Activated CD4-positive, alpha-beta T cell treated with anti-CD3 and anti-CD28 coated beads for 1 hour (primary cell): ENCODE results near the gene TMEM144.

Experiments used
- DNase-seq: peaks from one replicate; pipeline ENCODE4 v3.0.0-alpha.2; 2020

The TMEM144 gene

DNA sequence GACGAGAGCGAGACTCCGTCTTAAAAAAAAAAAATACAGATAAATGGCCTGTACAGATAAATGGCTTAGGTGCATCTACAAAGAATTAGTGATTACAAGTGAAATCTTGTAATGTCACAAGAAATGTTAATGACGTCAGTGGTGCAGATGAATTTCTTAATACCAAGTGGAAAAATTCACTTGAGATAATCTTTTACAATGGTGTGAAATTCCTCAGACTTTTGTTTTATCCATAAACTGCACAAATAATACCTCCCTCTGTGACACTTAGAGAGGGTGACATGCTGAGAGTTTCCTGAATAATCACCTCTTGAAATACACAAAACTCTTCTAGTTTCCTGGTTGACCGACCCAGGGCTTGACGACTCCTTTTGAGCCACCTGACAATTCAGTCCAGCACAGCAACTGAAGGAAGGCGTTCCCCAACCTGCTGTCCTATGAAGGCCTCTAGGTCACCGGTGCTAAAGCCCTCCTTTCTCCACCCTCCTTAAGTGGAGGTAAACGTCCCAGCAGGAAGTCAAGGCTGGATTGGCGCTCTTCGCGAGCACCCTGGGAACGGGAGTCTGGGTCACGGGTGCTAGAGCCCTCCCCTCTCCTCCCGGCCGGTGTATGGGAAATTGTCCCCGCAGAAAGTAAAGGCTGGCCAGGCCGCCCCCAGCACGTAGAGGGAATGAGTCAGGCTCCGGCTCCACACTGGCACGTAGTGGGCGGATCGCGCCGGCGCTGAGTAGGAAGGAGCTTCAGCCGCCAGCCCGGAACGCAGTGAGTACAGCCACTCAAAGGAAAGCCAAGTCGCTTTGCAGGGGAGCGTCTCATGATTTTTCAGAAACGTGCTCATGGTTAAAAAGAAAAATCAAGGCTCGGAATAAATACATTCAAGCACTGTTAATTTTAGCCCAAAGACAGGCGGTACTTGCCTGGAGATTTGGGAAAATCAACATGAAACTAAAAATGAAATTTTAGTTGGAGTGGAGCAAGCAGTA, at the start of gene TMEM144:
Gene TMEM144, plus strand, starts transcription at position 662 of the 983 bp plus-strand sequence. CDS start 2,182 bp downstream, outside the sequence.
- DNase-seq = no peak

DNA sequence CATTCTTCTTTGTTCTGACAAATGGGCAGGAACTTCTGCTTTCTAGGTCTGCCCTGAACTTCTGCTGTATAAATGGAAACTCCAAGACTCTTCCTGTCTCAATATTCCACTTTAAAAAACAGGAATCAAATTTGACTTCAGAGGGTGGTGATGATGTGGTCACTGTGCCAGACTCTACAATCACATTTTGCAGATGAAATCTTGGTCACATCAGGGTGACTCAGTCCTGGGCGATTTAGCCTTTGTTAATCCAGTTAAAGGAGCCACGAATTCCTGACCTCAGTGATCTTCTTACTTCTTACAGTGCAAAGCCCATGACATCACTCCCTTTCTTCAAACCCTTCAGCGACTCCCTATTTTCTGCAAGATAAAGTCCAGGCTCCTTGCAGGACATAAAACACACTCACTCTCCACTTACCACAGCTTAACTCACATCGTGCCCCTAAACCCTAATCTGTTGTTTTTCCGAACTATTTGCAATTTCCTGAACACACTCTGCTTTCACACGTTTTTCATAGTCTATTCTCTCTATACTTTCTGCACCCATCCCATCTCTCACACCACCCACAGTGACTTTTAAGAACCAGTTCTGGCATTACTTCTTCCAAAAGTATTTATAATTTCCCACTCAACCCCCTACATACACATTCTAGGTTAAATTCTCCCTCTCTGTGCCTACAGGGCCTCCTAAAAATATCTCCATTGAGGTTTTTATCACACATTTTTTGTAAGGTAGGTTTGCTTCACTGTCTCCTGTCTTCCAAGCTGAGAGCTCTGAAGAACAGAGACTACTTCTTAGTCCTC, 48.5 kb upstream of the TMEM144 start:
- DNase-seq = no peak

DNA sequence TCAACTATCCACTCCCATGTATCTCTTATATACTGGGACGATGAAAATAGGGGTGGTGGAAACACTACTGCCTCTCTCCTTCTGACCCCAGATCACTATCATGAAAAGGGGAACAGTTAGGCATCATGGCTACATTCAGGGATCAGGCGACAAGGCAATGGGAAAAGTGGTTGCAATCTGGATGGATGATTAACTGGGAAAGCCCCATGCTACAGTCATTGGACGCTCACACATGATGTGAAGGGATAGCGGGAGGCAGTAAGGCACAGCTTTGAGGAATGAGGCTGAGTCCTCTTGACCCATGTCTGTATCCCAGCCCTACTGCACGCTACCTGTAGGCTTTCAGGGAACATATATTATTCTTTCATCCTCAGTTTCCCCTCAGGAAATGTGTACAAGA, 47.7 kb upstream of the TMEM144 start:
- no peak for DNase-seq

DNA sequence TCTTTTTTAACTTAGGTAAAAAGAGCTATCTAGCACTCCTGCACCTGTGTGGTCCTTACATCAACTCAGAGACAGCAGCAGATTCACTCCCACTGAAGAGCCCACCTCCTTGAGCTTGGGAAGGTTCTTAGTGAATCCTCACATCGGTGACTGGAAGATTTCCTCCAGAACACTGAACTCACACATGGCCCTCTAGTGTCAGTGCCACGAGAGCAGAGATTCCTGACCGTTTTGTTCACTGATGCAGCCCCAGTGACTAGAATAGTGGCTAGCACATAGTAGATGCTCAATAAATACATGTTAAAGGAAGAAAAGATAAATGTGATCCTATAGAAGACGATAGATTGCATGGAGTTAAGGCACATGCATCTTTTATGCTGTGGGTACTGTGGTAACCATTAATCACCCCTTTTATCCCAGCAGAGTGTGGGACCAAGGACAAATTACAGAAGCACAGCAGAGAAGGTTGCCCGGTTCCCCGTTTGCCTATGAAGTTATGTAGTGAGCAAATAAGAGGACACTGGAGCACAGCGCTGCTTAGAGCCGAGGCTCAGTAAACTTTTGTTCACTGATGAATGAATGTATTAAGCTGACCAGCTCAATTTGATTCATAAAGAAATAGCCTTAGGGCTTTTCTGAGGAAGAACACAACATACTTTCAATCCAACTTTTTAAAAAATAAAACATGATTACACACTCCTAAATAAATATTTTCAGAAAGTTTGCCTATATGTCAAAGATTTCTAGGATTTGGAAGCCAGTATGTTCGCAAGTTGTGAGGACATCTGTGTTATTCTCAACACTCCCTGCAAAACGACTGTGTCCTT, 46.1 kb upstream of the TMEM144 start:
- DNase-seq = no peak

DNA sequence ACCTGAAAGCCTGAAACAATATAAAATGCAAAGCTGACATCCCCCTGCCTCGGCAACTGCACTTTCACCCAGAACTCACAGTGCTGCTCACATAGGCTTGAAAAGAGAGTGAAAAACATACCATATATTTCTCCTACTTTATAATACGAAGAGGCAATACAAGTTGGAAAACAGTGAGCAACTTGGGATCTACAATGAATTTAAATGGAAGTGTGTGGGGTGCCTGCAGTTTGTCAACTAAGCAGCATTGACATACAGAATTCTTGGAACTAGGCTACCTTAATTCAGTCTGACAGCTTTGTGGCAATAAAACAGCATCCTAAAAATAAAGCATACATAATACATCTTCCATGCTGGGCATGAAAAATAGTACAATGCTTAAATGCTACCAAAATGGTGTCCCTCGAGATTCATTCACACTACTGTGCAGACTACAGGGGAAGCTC, 45.5 kb upstream of the TMEM144 start:
- DNase-seq = no peak

DNA sequence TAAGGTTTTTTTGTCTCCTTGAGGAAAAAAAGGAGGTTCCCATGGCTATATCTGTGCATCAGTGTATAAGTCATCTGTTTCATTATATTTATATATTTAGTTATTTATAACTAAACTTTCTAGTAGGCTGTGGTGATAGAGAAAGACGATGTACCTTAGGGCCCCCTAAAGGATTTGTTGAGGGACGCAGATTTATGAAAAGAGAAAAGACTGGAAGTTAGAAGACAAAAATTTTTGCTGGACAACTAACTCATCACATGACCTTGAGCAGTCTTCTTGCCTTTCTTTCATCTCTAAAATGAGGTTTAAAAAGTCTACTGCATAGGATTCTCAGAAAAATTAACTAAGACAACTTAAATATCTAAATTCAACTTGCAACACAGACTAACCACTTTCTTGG, 43.6 kb upstream of the TMEM144 start:
- DNase-seq = no peak

DNA sequence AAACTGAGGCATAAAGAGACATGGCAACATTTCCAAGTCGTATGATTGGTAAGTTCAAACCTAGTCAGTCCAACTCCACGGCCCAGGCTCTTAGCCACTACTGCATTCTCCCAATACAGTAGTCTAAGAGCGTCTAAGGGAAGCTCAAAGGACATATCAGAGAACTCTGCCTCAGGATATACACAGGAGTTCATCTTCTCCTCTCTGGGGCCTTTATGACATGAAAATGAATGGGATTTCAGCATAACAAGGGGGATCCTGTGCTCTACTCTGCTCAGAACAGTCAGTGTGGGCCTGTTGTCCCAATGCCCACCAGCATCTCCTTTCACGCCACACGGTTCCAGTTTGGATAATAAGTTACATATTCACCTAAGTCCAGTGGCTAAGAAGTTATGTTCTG, 41.7 kb upstream of the TMEM144 start:
- no peak for DNase-seq

DNA sequence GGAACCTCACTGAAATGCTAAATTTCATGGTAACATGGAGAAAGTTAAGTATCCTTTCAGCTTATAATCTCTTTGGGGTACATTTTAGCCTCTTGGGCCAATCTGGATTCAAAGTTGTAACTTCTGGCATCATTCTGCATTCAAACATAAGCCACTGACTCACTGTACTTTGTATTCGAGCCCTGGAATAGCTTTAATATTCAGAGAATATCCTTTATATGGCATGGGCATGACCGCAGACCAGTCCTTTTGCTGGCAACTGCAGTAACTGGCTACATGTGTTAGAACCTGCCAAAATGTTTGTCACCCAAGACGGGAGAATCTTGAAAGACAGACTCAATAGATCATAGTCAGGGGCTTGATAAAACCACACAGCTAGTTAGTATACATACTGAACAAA, 40.8 kb upstream of the TMEM144 start:
- DNase-seq = no peak

DNA sequence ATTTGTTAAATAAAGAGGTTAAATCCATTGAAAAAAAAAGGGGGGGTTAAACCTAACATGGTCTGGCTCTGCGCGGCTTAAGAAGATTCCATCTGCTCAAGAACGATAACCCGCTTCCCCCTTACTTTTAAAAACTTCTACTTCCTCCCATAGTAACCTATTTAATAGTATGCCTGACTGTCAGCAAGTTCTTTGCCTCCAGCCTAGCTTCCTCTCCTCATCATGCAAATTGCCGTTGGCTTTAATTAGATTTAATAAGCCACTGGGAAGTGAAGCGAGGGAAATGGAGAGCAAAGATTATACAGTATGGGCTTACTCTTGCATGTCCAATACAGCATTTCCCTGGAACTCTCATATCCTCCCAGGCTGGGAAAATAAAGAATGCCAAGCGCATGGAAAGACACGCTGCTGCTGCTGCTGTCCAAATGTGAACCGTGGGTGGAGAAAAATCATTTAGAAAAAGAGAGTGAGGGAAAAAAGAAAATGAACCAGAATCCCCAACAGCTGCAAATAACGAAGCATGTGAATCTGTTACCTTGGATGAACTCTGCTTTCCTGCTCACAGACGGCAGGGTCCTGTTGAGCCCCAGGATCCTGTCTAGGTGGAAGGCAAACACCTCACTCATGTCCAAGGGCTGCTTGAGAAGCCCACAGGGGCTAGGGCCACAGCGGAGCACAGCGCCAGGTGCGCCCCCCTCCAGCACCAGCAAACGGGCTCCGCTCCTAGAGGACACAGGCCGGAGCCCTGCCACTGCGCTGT, 40.2 kb upstream of the TMEM144 start:
- DNase-seq = no peak

DNA sequence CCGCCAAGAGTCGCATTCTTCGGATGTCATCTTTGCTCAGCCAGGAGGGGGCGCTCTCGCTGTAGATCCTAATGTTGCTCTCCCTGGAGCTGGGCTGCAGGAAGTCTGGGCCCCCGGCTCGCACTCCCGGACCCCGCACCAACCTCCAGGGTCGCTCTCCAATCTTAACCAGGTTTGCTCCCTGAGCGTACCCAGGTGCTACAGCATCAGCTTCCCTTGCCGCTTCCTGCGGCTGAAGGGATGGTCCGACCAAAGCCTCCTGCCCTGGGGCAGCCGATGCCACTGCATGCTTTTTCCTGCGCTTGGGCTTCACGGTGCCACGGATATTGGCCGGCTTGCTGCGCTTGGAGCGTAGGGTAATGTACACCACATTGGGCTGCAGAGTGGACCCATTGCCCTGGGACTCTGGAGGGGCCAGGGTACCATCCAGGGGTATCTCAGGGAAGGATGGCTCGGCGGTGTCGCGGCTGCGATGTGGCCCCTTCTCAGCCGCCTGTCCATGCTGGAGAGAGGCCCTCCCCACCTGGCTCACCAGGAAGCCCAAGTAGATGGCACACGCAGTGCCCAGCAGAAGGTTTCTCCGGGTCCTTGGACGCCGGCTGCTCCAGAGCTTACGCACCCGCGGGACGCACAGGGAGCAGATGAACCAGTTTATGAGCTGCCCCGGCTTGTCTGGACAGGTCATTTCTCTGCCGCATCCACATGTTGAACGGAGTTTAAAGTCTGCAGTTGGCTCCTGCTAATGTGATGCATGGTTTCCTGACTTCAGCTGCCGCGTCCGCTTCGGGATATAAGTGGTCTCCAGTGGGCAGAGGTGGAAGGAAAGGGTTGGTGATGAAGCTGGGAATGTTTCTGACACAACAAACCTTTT, 39.4 kb upstream of the TMEM144 start:
- no peak for DNase-seq

DNA sequence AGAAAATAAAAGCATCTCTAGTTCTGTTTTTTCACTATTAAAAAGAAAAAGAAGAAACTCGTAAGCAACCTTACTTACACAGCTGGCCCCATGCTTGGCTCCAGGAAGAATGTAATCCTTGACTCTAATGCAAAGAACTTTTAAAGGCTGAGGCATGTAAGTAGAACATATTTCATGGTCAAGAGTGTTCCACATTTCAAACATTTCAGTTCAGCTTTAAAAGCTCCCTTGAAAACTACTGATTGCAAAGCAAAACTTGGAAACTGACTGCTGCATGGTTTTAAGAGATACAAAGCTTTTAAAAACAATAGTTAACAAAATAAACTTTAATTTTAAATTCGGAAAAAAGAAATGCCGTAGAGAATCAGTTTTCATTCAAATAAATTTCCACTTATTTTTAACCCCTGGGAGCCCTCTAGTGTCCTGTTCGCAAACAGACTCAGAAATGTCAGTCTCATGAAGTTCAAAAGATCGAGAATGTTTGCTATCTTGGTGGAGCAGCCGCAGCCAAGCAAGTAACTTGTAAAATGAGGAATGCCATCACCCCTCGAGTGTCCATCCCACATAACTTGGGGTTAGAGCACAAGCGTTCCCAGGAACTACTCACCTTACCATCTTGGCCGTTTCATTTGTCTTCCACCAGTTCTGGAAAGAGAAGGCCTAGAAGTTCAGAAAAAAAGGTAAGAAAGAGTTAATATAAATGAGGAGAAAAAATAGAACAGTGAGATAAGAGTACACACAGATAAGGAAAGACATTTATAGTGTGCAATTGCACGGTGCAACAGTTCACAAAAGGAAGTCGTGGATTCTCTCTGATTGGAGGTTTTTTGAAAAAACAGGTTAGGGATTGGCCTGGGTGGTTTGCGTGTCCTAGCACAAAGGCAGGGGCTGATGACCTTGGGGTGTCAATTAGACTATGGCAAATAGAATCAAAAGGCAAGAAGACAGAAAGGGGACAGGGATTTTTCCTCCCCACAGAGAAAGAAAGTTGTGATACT, 37.7 kb upstream of the TMEM144 start, which contains the start of gene GASK1B:
Gene GASK1B, minus strand, starts transcription at position 765 of the 998 bp plus-strand sequence. CDS start 1,650 bp downstream, outside the sequence.
- no peak for DNase-seq

DNA sequence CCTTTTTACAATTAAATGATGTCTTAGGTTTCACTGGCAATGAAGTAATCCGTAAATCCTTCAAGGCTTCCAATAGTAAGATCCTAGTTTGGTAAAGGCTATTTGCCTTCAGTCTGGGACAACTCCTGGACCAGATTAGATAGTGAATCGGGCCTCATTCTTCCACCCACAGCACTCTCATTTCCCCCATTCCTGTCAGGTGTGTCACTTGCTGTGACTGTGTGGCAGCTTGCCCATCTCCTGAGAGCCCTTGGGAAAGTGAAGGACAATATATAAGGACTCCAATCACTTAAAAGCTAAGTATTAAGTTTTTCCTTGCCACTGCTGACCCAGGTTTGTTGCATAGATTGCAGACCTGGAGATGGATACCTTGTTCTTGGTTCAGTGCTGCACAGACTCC, 34.2 kb upstream of the TMEM144 start:
- DNase-seq = no peak

DNA sequence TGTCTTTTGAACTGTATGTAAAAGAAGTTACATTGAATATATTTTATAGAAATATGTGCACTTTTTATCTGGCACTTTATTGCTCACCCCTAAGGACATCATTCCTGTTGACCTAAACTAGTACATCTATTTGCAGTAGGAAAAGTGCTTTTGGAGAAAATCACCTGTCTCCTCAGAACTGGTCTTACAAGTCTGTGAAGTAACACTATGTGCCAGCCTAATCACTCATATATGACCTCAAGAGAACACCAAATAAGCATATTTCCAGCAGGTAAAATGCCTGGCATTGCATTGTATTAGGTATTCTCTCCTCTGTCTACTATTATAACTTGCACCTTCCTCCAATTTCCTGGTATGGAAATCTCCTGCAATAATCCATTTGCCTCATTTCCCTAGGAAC, 33.5 kb upstream of the TMEM144 start:
- DNase-seq = no peak

DNA sequence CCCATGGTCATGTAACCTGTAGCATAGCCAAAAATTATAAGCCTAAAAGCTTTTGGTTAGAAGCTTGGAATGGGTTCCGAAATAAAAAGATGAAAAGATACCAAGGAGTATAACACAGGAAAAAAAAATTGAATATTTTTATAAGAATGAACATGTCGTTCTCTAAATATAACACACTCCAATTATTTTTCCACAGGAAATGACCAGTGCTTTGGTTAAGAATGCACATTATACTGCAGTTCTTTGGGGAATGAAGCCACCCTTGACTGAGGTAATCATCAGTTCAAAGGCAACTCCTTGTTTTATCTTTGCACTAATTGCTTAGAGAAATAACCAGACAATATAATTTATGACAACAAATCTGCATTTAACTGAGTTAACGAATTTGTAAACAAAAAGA, 30.8 kb upstream of the TMEM144 start:
- DNase-seq = no peak

DNA sequence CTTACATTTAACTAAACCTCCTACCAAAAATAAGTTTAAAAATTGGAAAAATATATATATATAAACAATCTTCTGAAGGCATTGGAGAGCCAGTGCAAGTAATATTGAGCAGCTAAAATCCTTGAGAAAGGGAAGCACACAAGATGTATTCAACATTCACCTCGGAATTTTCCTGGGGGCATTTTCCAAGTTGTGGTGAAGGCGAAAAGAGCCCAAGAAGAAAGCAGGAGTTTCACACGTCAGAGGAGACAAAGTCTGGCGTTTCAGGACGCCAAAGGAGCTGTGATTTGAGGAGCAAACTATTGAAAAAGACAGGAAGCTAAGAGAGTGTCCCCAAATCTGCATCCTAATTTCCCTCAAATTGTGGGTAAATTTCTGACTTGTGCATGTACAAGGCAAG, 28.4 kb upstream of the TMEM144 start:
- no peak for DNase-seq

DNA sequence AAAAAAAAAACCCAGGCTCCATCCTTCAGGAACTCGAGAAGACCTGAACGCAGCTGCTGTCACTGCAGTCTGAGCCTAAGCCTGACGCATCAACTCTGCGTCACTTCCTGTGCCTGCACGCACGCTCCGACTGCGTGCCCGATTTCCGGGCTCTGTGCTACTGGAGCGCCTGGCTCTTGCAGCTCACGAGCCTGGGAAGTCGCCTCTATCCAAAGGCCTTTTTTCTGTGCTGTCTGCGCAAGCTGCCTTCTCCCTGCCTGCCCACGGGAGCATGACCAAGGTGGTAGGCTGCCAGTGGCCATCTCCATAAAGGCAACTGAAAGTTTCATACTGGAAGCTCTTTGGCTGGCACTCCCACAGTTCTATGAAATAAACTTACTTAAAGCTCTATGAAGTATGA, 27.6 kb upstream of the TMEM144 start:
- no peak for DNase-seq

DNA sequence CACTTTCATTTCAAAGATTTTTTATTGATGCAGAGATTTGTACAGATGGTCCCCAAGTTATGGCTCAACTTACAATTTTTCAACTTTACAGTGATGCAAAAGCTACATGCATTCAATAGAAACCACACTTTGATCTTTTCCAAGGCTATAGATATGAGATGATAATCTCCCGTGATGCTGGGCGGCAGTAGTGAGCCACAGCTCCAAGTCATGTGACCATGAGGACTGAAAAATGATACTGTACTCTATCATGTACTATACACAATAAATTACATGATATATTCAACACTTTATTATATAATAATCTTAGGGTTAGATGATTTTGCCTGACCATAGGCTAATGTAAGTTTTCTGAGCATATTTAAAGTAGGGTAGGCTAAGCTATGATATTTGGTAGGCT, 23.5 kb upstream of the TMEM144 start:
- no peak for DNase-seq

DNA sequence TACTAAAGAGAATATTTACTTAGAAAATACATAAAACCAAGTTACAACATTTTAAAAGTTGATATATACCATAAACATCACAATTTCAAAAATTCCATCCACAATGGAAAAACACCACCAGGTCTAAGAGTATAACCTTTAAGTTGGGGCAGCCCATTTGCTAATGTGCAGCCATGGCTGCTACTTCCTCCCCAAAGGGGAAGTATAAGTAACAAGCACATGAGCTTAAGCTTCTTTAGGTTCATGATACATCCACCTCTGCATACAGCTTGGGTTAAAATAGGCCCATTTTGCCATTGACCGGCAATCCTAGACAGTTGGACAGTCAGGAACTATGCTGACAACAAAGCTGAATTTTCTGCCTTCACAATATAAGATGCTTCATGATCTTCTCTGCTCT, 20.9 kb upstream of the TMEM144 start:
- no peak for DNase-seq

DNA sequence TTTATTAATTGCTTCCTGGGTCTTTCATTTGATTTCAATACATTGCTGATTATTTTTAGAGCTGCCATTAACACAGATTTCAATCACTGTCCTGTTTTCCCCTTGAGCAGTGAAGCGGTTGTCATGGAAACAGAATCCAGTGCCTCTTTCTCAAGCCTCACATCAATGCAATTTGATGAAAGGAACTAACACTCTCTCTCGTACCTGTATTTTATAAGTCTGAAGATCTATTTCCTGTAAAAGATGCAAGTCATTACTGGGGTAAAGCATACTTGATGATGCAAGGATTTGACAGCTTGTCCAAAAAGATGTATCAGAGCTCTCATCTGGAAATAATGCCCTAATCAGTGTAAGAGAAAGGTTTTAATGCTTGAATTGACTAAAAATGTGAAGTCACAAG, 19.6 kb upstream of the TMEM144 start:
- no peak for DNase-seq
